ENCODE data around the gene CYTH4. TPM values are rescaled to one million over a fixed set of nuclear protein-coding genes. Genes with fewer than 3 reads are reported as not detected.
A peak's percentile ranks its signal among the peaks of the same experiment; 100 is the strongest.
"Not testable (repeated sequence)": the region's sequence is repeated elsewhere in the genome, so short reads cannot be mapped to it uniquely, and the experiment has no call there.

The CYTH4 gene
- total RNA-seq, 1 donor from 2014 or later: 13.2 TPM

- DNase-seq: no peak
Observed at GRCh38 chr22:37310815-37311595, 28.7 kb downstream of the CYTH4 start.

- no peak for DNase-seq
Observed at GRCh38 chr22:37311761-37312312, 29.5 kb downstream of the CYTH4 start.

- DNase-seq: no peak
Observed at GRCh38 chr22:37312549-37313183, 30.4 kb downstream of the CYTH4 start.

- DNase-seq: no peak
Observed at GRCh38 chr22:37313376-37314314, 31.3 kb downstream of the CYTH4 start.

- DNase-seq: no peak
Observed at GRCh38 chr22:37314315-37315074, 32.2 kb downstream of the CYTH4 start.

GRCh38 chr22:37316405-37316804 lies 34.1 kb downstream of the CYTH4 start:
- DNase-seq: no peak

GRCh38 chr22:37316875-37317371 lies 34.6 kb downstream of the CYTH4 start:
- DNase-seq: peak; percentile 56

GRCh38 chr22:37317698-37318210 lies 35.4 kb downstream of the CYTH4 start:
- DNase-seq: no peak

- no peak for DNase-seq
Observed at GRCh38 chr22:37318364-37319109, 36.2 kb downstream of the CYTH4 start.

- no peak for DNase-seq
Observed at GRCh38 chr22:37319469-37319868, 37.2 kb downstream of the CYTH4 start.

- no peak for DNase-seq
Observed at GRCh38 chr22:37320726-37321677, 38.7 kb downstream of the CYTH4 start.

GRCh38 chr22:37324340-37325038 lies 42.2 kb downstream of the CYTH4 start:
- no peak for DNase-seq

- DNase-seq: no peak
Observed at GRCh38 chr22:37325039-37325395, 42.7 kb downstream of the CYTH4 start.

- DNase-seq: no peak
Observed at GRCh38 chr22:37326726-37327125, 44.4 kb downstream of the CYTH4 start.

GRCh38 chr22:37328017-37328416 lies 45.7 kb downstream of the CYTH4 start:
- DNase-seq: no peak

GRCh38 chr22:37328538-37329237 lies 46.4 kb downstream of the CYTH4 start:
- not testable (repeated sequence) for DNase-seq

- DNase-seq: no peak
Observed at GRCh38 chr22:37329238-37330140, 47.2 kb downstream of the CYTH4 start.
